COR-L47 (cell line): ENCODE results near the gene AUH.
"Not testable (repeated sequence)": the region's sequence is repeated elsewhere in the genome, so short reads cannot be mapped to it uniquely, and the experiment has no call there.

Experiments used
- DNase-seq: peaks from one replicate; lab custom pipeline; 2025; lab: John Stamatoyannopoulos, UW

Gene AUH

GRCh38 chr9:91207729-91208418, 153.8 kb downstream of the AUH start:
- no peak for DNase-seq

GRCh38 chr9:91207397-91207728, 154.4 kb downstream of the AUH start:
- no peak for DNase-seq

- DNase-seq = no peak
Observed at GRCh38 chr9:91206806-91207205, 154.9 kb downstream of the AUH start.

GRCh38 chr9:91202736-91203283, 158.9 kb downstream of the AUH start:
- no peak for DNase-seq

GRCh38 chr9:91200692-91201336, 160.9 kb downstream of the AUH start:
- no peak for DNase-seq

- no peak for DNase-seq
Observed at GRCh38 chr9:91199739-91200497, 161.8 kb downstream of the AUH start.

GRCh38 chr9:91198881-91199280, 162.8 kb downstream of the AUH start:
- not testable (repeated sequence) for DNase-seq

- DNase-seq = no peak
Observed at GRCh38 chr9:91198405-91198804, 163.3 kb downstream of the AUH start.

- no peak for DNase-seq
Observed at GRCh38 chr9:91197232-91198181, 164.2 kb downstream of the AUH start.

- DNase-seq = no peak
Observed at GRCh38 chr9:91196103-91196950, 165.4 kb downstream of the AUH start.

- no peak for DNase-seq
Observed at GRCh38 chr9:91195372-91196012, 166.2 kb downstream of the AUH start.

GRCh38 chr9:91193658-91194391, 167.9 kb downstream of the AUH start:
- no peak for DNase-seq

- no peak for DNase-seq
Observed at GRCh38 chr9:91193087-91193657, 168.5 kb downstream of the AUH start.

- DNase-seq = no peak
Observed at GRCh38 chr9:91192381-91193086, 169.2 kb downstream of the AUH start.

GRCh38 chr9:91191411-91192380, 170.0 kb downstream of the AUH start:
- DNase-seq = no peak

- no peak for DNase-seq
Observed at GRCh38 chr9:91190062-91190461, 171.7 kb downstream of the AUH start.
